Glomerular endothelial cell (primary cell): Measurements from ENCODE around the gene RGL1. TPM values are rescaled to one million over a fixed set of nuclear protein-coding genes. Genes with fewer than 3 reads are reported as not detected.

ENCODE experiments used
- DNase-seq: peaks from one replicate; pipeline ENCODE4 v3.0.0-alpha.2; 2011; ENCODE audit warnings: low read depth, low spot score; ENCODE audit errors: extremely low read depth
- total RNA-seq: library from RNA; depleted of rRNA; stranded (reverse); fragments of >200 nt; gene quantifications from 2 replicates; pipeline ENCODE4 v1.2.3, GENCODE V29; 2015

RGL1 gene
- total RNA-seq, 1 donor from 2014 or later = 25.4 TPM

- DNase-seq = no peak
These were observed 79.6 kb downstream of the RGL1 start for GRCh38 chr1:183884526-183884925.

GRCh38 chr1:183885142-183885735 lies 80.3 kb downstream of the RGL1 start:
- no peak for DNase-seq

DNA sequence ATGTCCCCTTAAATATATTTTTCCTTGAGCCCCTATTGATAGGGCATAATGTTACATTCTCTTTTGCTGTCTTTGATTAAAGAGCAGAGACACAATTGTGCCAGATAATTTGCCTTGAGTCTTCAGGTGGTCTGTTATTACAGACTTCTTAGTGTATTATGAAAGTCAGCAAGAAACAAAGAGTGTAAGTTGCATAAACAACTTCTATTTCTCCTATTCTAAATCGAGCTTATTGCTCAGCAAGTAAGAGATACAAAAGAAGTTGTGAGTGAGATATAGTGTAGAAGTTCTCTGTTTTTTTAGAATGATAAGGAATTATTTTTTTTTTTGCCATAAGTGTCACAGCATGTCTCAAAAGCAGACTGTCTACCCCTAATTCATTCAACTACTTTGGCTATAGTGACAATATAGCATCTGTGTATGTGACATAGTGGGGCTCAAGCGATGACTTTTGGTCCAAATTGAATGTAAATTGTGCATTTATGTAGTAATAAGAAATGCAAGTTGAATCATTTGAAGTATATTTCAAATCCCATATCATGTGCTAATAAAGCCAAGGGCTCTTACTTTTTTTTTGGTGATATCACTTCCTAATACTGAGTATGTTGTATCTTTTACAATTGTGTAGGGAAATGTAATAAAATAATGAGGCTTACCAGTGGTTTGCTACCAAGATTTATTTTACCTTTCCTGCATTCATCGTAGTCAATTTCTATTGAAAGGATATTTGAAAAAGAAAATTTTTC lies 81.3 kb downstream of the RGL1 start:
- no peak for DNase-seq

- DNase-seq = no peak
These were observed 81.9 kb downstream of the RGL1 start for GRCh38 chr1:183886853-183887252.

GRCh38 chr1:183887826-183888819 lies 83.2 kb downstream of the RGL1 start:
- DNase-seq = no peak

GRCh38 chr1:183889095-183889494 lies 84.2 kb downstream of the RGL1 start:
- DNase-seq = no peak

DNA sequence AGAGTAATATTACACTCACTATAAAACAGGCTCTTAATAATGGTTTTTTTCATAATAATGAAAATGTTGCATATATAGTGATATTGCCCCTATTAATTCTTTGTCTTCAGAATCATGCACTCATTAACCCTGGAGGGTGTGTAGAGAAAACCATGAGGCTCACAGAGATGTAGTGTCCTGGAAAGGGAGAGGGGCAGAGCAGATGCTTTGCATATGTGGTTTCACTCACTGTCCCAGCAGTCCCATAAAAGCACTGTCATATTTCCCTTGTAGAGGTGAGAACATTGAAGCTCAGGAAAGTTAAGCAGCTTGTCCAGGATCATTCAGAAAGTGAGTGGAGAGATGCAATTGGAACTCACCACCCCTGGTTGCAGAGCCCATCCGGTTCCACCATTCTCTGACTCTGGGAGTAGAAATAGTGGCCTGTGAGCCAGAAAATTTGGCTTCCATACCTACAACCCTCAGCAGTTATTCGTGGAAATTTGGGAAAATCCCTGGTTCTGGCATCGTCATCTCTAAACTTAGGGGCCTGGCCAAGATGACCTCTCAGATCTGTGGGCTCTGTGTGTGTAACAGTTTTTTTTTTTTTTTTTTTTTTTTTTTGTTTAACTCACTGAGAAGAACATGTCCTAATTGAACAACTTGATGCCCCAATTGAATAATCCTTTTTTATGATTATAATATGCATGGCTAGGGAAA lies 86.4 kb downstream of the RGL1 start:
- no peak for DNase-seq

DNA sequence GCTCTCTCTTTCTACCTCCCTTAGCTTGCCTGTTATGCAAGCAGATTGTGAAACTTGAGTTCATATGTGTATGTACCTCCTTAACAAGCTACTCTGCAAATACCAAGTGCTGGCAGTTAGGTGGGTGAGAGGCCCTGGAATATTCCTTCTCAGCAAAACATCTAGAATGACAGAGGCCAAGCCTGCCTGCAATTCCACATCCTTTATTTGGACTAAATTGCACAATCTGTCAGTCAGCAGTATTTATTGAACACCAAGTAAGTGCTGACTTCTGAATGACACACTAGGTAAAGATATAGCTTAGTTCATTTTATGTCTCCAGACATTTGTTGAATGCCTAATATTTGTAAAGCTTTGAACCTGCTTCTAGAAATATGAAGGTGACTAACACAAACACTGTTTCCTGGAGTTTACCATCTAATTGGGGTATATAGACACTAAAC lies 87.5 kb downstream of the RGL1 start:
- DNase-seq = no peak

- DNase-seq = no peak
These were observed 88.8 kb downstream of the RGL1 start for GRCh38 chr1:183893561-183894289.

DNA sequence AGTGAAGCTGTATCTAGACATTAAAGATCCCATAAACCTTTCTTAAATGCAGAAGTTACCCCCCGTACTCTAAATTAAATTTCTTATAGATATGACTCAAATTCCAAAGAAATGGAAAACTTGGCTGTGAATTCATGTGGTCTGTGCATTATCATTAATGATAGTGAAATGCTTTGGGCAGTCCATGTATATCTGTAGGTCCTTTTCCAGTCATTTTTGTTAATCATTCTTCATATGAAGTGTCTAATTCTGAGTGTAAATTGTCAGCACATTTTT lies 89.3 kb downstream of the RGL1 start:
- DNase-seq = no peak

GRCh38 chr1:183896466-183897048 lies 91.6 kb downstream of the RGL1 start:
- no peak for DNase-seq

DNA sequence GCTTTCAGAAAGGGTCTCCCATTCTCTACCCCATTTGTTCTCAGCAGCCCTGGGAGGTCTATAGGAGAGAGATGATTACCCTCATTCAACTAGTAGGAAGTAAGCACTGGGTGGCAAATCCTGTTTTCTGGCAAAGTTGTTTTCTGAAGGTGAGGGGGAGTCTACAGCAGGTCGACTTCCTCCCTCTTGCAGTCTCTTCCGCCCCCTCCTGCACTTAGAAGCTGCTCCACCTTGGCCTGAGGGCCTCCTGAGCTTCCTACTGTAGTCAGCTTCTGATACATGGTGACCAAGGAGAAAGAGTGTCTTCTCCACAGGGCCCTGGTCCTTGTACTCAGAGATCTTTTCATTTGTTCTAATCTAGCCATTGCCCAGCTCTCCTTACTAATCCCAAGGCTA lies 93.1 kb downstream of the RGL1 start:
- DNase-seq = no peak

DNA sequence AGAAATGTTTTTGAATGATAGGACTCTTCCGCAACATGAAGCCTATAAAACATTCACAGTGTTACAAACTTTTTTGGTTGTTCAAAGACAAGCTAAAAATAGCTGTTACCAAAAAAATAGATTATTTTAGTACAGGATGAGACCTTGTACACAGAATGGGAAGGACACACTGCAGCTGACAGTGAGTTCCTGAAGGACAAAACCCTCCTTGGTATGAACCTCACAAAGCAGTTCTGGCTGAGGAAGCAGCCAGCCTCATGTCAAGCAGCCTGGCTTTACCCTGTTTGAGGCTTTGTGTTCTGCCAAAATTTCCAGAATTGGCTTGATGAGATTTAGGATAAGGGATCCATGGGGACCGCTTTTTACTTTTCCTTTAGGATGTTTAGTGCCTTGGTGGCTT lies 93.7 kb downstream of the RGL1 start:
- DNase-seq = no peak

- no peak for DNase-seq
These were observed 96.9 kb downstream of the RGL1 start for GRCh38 chr1:183901748-183902330.

GRCh38 chr1:183903101-183903500 lies 98.2 kb downstream of the RGL1 start:
- DNase-seq = no peak

DNA sequence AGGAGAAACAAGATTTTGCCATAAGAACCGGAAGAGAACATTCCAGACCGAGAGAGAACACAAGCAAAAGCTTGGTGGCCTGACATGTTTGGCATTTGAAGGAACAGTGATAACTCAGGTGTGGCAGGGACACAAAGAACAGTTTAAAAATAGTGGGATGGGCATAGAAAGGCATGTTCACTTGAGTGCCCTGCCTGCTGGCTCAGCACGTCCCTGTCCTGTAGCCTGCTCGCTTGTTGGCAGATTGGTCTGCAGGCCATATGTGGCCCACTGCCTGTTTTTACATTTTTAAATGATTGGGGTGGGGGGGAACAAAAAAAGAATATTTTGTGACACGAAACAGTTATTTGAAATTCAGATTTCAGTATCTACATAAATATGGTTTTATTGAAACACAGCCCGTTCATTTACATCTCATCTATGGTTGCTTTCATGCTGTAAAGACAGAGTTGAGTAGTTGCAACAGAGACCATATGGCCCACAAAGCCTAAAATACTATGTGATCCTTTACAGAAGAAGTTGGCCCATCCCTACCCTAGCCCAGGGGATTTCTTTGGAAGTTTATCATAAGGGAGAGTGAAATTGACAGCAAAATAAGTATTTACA lies 100.7 kb downstream of the RGL1 start:
- DNase-seq = no peak

DNA sequence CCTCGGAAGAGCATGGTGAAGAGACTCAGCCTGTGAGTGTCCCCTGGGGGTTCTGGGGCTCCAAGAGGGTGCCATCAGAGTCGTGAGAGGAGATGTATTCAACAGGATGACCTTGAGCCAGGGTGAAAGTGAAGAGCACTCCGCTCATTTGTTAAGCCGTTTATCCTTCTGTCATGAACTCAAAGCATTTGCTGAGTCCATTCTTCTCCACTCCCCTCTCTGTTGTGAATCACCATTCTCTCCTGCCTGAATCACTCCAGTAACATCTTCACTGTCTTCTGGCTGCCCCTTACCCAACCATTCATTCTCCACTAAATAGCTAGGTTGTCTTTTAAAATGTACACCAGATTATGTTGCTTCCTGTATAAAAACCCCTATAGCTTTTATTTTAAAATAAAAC lies 102.2 kb downstream of the RGL1 start:
- no peak for DNase-seq

DNA sequence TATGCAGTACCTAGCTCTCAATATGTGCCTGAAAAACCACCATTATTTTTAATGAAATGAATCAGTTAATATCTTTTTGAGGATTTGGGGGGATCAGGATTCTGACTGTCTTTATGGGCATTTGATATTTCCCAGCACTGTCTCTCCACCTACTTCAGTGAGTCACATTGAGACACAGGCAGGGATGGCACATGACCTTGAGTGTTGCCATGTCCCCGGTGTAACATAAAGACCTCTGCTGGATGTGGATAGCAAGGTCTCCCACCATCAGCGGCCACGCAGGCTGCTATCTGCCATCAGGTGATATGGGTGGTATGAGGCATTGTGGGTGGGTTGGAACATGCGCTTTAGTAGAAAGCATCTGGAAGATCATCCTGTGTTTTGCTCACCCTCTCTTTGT lies 103.2 kb downstream of the RGL1 start:
- no peak for DNase-seq

DNA sequence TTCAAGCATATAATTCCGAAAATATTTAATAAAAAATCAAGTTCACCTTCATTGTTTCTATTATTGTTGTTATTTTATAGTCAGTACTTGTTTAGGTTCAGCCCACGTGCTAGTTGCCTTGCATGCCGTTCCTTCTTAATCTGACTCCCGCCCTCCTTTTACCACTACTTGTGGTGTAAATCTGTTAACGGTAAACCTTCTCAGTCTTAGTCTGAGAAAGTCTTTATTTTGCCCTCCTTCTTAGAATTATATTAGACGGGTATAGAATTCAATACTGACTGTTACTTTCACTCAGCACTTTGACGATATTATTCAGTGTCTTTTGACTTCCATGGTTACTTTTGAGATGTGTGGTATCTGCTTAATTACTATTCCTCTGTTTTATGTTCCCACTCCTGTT lies 104.8 kb downstream of the RGL1 start:
- no peak for DNase-seq
